ENCODE results near the gene IL1R2.

- TF ChIP-seq, protein P1, sequence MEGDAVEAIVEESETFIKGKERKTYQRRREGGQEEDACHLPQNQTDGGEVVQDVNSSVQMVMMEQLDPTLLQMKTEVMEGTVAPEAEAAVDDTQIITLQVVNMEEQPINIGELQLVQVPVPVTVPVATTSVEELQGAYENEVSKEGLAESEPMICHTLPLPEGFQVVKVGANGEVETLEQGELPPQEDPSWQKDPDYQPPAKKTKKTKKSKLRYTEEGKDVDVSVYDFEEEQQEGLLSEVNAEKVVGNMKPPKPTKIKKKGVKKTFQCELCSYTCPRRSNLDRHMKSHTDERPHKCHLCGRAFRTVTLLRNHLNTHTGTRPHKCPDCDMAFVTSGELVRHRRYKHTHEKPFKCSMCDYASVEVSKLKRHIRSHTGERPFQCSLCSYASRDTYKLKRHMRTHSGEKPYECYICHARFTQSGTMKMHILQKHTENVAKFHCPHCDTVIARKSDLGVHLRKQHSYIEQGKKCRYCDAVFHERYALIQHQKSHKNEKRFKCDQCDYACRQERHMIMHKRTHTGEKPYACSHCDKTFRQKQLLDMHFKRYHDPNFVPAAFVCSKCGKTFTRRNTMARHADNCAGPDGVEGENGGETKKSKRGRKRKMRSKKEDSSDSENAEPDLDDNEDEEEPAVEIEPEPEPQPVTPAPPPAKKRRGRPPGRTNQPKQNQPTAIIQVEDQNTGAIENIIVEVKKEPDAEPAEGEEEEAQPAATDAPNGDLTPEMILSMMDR (IDR thresholded peaks at IDR 0.05) = no peak
- no peak for TF ChIP-seq GABPB1 (CRISPR knock-in tag; IDR thresholded peaks at IDR 0.05)
- TF ChIP-seq, protein P2, sequence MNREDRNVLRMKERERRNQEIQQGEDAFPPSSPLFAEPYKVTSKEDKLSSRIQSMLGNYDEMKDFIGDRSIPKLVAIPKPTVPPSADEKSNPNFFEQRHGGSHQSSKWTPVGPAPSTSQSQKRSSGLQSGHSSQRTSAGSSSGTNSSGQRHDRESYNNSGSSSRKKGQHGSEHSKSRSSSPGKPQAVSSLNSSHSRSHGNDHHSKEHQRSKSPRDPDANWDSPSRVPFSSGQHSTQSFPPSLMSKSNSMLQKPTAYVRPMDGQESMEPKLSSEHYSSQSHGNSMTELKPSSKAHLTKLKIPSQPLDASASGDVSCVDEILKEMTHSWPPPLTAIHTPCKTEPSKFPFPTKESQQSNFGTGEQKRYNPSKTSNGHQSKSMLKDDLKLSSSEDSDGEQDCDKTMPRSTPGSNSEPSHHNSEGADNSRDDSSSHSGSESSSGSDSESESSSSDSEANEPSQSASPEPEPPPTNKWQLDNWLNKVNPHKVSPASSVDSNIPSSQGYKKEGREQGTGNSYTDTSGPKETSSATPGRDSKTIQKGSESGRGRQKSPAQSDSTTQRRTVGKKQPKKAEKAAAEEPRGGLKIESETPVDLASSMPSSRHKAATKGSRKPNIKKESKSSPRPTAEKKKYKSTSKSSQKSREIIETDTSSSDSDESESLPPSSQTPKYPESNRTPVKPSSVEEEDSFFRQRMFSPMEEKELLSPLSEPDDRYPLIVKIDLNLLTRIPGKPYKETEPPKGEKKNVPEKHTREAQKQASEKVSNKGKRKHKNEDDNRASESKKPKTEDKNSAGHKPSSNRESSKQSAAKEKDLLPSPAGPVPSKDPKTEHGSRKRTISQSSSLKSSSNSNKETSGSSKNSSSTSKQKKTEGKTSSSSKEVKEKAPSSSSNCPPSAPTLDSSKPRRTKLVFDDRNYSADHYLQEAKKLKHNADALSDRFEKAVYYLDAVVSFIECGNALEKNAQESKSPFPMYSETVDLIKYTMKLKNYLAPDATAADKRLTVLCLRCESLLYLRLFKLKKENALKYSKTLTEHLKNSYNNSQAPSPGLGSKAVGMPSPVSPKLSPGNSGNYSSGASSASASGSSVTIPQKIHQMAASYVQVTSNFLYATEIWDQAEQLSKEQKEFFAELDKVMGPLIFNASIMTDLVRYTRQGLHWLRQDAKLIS (CRISPR knock-in tag; IDR thresholded peaks at IDR 0.05; ENCODE audit: borderline replicate concordance) = no peak
- TF ChIP-seq, protein P3, sequence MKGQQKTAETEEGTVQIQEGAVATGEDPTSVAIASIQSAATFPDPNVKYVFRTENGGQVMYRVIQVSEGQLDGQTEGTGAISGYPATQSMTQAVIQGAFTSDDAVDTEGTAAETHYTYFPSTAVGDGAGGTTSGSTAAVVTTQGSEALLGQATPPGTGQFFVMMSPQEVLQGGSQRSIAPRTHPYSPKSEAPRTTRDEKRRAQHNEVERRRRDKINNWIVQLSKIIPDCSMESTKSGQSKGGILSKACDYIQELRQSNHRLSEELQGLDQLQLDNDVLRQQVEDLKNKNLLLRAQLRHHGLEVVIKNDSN (CRISPR knock-in tag; IDR thresholded peaks at IDR 0.05) = no peak
- TF ChIP-seq TEAD1 (CRISPR knock-in tag; IDR thresholded peaks at IDR 0.05) = no peak
- TF ChIP-seq ZNF263 (CRISPR knock-in tag; IDR thresholded peaks at IDR 0.05; ENCODE audit: low read depth) = no peak
- TF ChIP-seq, protein P4, sequence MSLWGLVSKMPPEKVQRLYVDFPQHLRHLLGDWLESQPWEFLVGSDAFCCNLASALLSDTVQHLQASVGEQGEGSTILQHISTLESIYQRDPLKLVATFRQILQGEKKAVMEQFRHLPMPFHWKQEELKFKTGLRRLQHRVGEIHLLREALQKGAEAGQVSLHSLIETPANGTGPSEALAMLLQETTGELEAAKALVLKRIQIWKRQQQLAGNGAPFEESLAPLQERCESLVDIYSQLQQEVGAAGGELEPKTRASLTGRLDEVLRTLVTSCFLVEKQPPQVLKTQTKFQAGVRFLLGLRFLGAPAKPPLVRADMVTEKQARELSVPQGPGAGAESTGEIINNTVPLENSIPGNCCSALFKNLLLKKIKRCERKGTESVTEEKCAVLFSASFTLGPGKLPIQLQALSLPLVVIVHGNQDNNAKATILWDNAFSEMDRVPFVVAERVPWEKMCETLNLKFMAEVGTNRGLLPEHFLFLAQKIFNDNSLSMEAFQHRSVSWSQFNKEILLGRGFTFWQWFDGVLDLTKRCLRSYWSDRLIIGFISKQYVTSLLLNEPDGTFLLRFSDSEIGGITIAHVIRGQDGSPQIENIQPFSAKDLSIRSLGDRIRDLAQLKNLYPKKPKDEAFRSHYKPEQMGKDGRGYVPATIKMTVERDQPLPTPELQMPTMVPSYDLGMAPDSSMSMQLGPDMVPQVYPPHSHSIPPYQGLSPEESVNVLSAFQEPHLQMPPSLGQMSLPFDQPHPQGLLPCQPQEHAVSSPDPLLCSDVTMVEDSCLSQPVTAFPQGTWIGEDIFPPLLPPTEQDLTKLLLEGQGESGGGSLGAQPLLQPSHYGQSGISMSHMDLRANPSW (CRISPR knock-in tag; conservative IDR thresholded peaks at IDR 0.05; ENCODE audit: low read depth) = no peak
- TF ChIP-seq ZNF317 (CRISPR knock-in tag; IDR thresholded peaks at IDR 0.05; ENCODE audit: borderline replicate concordance, low read depth) = no peak
- no peak for TF ChIP-seq NR3C1 (CRISPR knock-in tag; conservative IDR thresholded peaks at IDR 0.05; ENCODE audit: low read depth)
- no peak for TF ChIP-seq NR1H2 (CRISPR knock-in tag; IDR thresholded peaks at IDR 0.05)
- no peak for TF ChIP-seq MXD4 (CRISPR knock-in tag; IDR thresholded peaks at IDR 0.05; ENCODE audit: borderline replicate concordance)
- no peak for TF ChIP-seq ATF1 (CRISPR knock-in tag; IDR thresholded peaks at IDR 0.05)
- TF ChIP-seq ZNF512 (CRISPR knock-in tag; IDR thresholded peaks at IDR 0.05; ENCODE audit: borderline replicate concordance) = no peak
- TF ChIP-seq ATF6 (CRISPR knock-in tag; IDR thresholded peaks at IDR 0.05) = no peak
These were observed 34.0 kb downstream of the IL1R2 start for GRCh38 chr2:102025583-102026267.
